ENCODE measurements around the gene ADGRG4. TPM values are rescaled to one million over a fixed set of nuclear protein-coding genes. Genes with fewer than 3 reads are reported as not detected.

ADGRG4 gene
- total and polyA plus RNA-seq, 2 donors (not counting 1 experiment from before 2014, with no cell fraction given): not detected

GRCh38 chrX:136262243-136262642, 38.5 kb upstream of the ADGRG4 start:
- Histone ChIP-seq H3K79me2 (ENCODE audit: control insufficient read depth, insufficient read depth, low read length) (no peaks in the 10 kb centered on the region), H3K27me3 (replicated peaks in 1 of 4; ENCODE audit: control extremely low read depth in 1 of 4, control insufficient read depth in 3 of 4, insufficient read depth in 4 of 4, low read length in 3 of 4) (no peaks in the 10 kb centered on the region), H4K20me1 (ENCODE audit: control insufficient read depth, insufficient read depth, low read length, poor library complexity, severe bottlenecking) (no peaks in the 10 kb centered on the region), H3K36me3 (replicated peaks in 1 of 2; ENCODE audit: control extremely low read depth in 1 of 2, control insufficient read depth in 1 of 2, extremely low read depth in 1 of 2, insufficient read depth in 2 of 2, low read length in 1 of 2) (no peaks in the 10 kb centered on the region), H3K4me1 (ENCODE audit: control insufficient read depth in 2 of 2, insufficient read depth in 2 of 2, low read length in 2 of 2) (no peaks in the 10 kb centered on the region), H3K9ac (ENCODE audit: low read length) (no peak overlapping the region), H3K9me3 (ENCODE audit: control extremely low read depth in 1 of 3, control insufficient read depth in 2 of 3, insufficient read depth in 1 of 3, low read length in 2 of 3) (no peaks in the 10 kb centered on the region), H3K27ac (ENCODE audit: low read length in 2 of 2) (no peak overlapping the region), H3K4me3 (ENCODE audit: control extremely low read depth in 1 of 5, extremely low read depth in 1 of 5, insufficient read depth in 1 of 5, low read depth in 2 of 5, low read length in 4 of 5) (no peak overlapping the region), H3K4me2 (replicated peaks; ENCODE audit: low read depth, low read length, poor library complexity, severe bottlenecking) (no peak overlapping the region), H2AFZ (ENCODE audit: insufficient read depth, low read depth, low read length, poor library complexity, severe bottlenecking) (no peak overlapping the region)
- no peaks in the 10 kb centered on the region for H3K9me3 Mint-ChIP-seq (ENCODE audit: insufficient read depth)
- DNase-seq (no peak), ATAC-seq (ENCODE audit: low read depth) (no peak)
- WGBS (ENCODE audit: insufficient coverage): no CpG with 5 or more reads among the region's 5 CpGs
- CTCF ChIA-PET: no interaction called here
- no peaks in the 10 kb centered on the region for H3K27me3 Mint-ChIP-seq
- no peaks in the 10 kb centered on the region for H3K4me1 Mint-ChIP-seq
- POLR2A ChIA-PET: no interaction called here
- TF ChIP-seq EZH2 (IDR thresholded peaks at IDR 0.05; ENCODE audit: borderline replicate concordance, insufficient read depth, low read depth, low read length, poor library complexity, severe bottlenecking): no peak
- TF ChIP-seq, protein P1, sequence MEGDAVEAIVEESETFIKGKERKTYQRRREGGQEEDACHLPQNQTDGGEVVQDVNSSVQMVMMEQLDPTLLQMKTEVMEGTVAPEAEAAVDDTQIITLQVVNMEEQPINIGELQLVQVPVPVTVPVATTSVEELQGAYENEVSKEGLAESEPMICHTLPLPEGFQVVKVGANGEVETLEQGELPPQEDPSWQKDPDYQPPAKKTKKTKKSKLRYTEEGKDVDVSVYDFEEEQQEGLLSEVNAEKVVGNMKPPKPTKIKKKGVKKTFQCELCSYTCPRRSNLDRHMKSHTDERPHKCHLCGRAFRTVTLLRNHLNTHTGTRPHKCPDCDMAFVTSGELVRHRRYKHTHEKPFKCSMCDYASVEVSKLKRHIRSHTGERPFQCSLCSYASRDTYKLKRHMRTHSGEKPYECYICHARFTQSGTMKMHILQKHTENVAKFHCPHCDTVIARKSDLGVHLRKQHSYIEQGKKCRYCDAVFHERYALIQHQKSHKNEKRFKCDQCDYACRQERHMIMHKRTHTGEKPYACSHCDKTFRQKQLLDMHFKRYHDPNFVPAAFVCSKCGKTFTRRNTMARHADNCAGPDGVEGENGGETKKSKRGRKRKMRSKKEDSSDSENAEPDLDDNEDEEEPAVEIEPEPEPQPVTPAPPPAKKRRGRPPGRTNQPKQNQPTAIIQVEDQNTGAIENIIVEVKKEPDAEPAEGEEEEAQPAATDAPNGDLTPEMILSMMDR (IDR thresholded peaks at IDR 0.05): no peak
- H3K4me3 Mint-ChIP-seq: no peak overlapping the region
- H3K27ac Mint-ChIP-seq: no peak overlapping the region
- intact Hi-C loops (cut with micrococcal nuclease): no loop called here

DNA sequence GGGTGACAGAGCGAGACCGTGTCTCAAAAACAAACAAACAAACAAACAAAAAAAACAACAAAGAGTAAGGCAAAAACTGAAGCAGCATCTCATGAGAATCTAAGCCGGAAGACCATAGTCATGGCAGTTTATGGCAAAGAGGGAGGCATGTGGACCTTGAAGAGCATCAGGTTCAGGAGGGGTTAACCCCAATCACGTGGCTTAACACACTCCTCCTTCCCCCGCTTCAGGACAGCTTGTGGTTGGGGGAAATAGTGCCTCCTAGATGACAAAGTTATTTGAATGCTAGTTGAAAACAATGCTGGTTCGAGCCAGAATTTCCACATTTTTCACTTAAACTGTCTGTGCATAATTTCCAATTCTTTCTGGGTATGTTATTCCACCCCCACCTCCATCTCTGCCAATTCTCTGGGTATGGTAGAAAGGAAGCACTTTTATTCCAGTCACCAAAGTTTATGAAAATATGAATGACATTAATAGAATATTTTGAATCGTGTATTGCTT, 37.9 kb upstream of the ADGRG4 start:
- H4K20me1 ChIP-seq (ENCODE audit: control insufficient read depth, insufficient read depth, low read length, poor library complexity, severe bottlenecking): no peaks in the 10 kb centered on the region
- H3K27ac ChIP-seq (ENCODE audit: low read length in 2 of 2): no peak overlapping the region
- CTCF ChIA-PET: no interaction called here
- Mint-ChIP-seq H3K27ac (no peak overlapping the region), H3K4me3 (no peak overlapping the region), H3K4me1 (no peaks in the 10 kb centered on the region), H3K9me3 (ENCODE audit: insufficient read depth) (no peaks in the 10 kb centered on the region), H3K27me3 (no peaks in the 10 kb centered on the region)
- intact Hi-C loops (cut with micrococcal nuclease): no loop called here
- no CpG with 5 or more reads among the region's 7 CpGs for WGBS (ENCODE audit: insufficient coverage)
- H3K4me1 ChIP-seq (ENCODE audit: control insufficient read depth in 2 of 2, insufficient read depth in 2 of 2, low read length in 2 of 2): no peaks in the 10 kb centered on the region
- no peaks in the 10 kb centered on the region for H3K79me2 ChIP-seq (ENCODE audit: control insufficient read depth, insufficient read depth, low read length)
- H3K36me3 ChIP-seq (replicated peaks in 1 of 2; ENCODE audit: control extremely low read depth in 1 of 2, control insufficient read depth in 1 of 2, extremely low read depth in 1 of 2, insufficient read depth in 2 of 2, low read length in 1 of 2): no peaks in the 10 kb centered on the region
- no peak overlapping the region for H3K4me2 ChIP-seq (replicated peaks; ENCODE audit: low read depth, low read length, poor library complexity, severe bottlenecking)
- TF ChIP-seq EZH2 (IDR thresholded peaks at IDR 0.05; ENCODE audit: borderline replicate concordance, insufficient read depth, low read depth, low read length, poor library complexity, severe bottlenecking): no peak
- TF ChIP-seq, protein P1 (IDR thresholded peaks at IDR 0.05): no peak
- H3K4me3 ChIP-seq (ENCODE audit: control extremely low read depth in 1 of 5, extremely low read depth in 1 of 5, insufficient read depth in 1 of 5, low read depth in 2 of 5, low read length in 4 of 5): no peak overlapping the region
- no peak overlapping the region for H3K9ac ChIP-seq (ENCODE audit: low read length)
- no peak for DNase-seq
- no peak for ATAC-seq (ENCODE audit: low read depth)
- H2AFZ ChIP-seq (ENCODE audit: insufficient read depth, low read depth, low read length, poor library complexity, severe bottlenecking): no peak overlapping the region
- no peaks in the 10 kb centered on the region for H3K27me3 ChIP-seq (replicated peaks in 1 of 4; ENCODE audit: control extremely low read depth in 1 of 4, control insufficient read depth in 3 of 4, insufficient read depth in 4 of 4, low read length in 3 of 4)
- POLR2A ChIA-PET: no interaction called here
- H3K9me3 ChIP-seq (ENCODE audit: control extremely low read depth in 1 of 3, control insufficient read depth in 2 of 3, insufficient read depth in 1 of 3, low read length in 2 of 3): no peaks in the 10 kb centered on the region

Measured in B cell (primary cell).